Measurements from ENCODE around the gene POU2AF1. TPM values are rescaled to one million over a fixed set of nuclear protein-coding genes. Genes with fewer than 3 reads are reported as not detected.

POU2AF1 gene
- total and polyA plus RNA-seq, 2 experiments from 2014 or later = not detected

GRCh38 chr11:111417766-111418435, 38.8 kb upstream of the POU2AF1 start:
- H3K27me3 ChIP-seq (ENCODE audit: insufficient read depth) = no peaks in the 10 kb centered on the region
- H3K79me2 ChIP-seq (replicated peaks; ENCODE audit: insufficient read depth) = no peaks in the 10 kb centered on the region
- DNase-seq (ENCODE audit: low spot score) (no peak), ATAC-seq (no peak)
- no peak overlapping the region for H2AFZ ChIP-seq
- no peaks in the 10 kb centered on the region for H3F3A ChIP-seq (replicated peaks; ENCODE audit: low read depth)
- Mint-ChIP-seq H3K36me3 (ENCODE audit: low read depth) (no peaks in the 10 kb centered on the region), H3K4me3 (no peak overlapping the region), H3K27me3 (ENCODE audit: insufficient read depth, low read depth, poor library complexity) (peaks cover 3% of the 10 kb centered on the region), H3K9me3 (no peaks in the 10 kb centered on the region), H3K27ac (no peak overlapping the region), H3K4me1 (peaks cover 9% of the 10 kb centered on the region; the same call in 2 of the 3 replicates)
- no peak overlapping the region for H3K27ac ChIP-seq (ENCODE audit: low read depth)
- H3K9me2 ChIP-seq (ENCODE audit: insufficient read depth) = peaks cover 12% of the 10 kb centered on the region; the same call in 1 of the 2 replicates
- no peaks in the 10 kb centered on the region for H3K36me3 ChIP-seq (ENCODE audit: insufficient read depth)
- no peaks in the 10 kb centered on the region for H3K4me1 ChIP-seq (ENCODE audit: insufficient read depth)
- TF ChIP-seq NANOG (IDR thresholded peaks at IDR 0.05; ENCODE audit: borderline replicate concordance) (no peak), EZH2 (IDR thresholded peaks at IDR 0.05; ENCODE audit: low read depth, unreplicated experiment) (no peak), JUNB (IDR thresholded peaks at IDR 0.05; ENCODE audit: unreplicated experiment) (no peak), ZNF331 (CRISPR knock-in tag; IDR thresholded peaks at IDR 0.05; ENCODE audit: low read depth) (no peak), ETS1 (IDR thresholded peaks at IDR 0.05) (no peak), CTCF (conservative IDR thresholded peaks at IDR 0.05; ENCODE audit: low read depth in 2 of 2) (no peak), POLR2AphosphoS5 (IDR thresholded peaks at IDR 0.05; ENCODE audit: low read depth) (no peak), REST (IDR thresholded peaks at IDR 0.05; ENCODE audit: unreplicated experiment) (no peak), ZNF462 (CRISPR knock-in tag; IDR thresholded peaks at IDR 0.05) (no peak), STAT1 (IDR thresholded peaks at IDR 0.05; ENCODE audit: unreplicated experiment) (no peak), EZH2phosphoT487 (IDR thresholded peaks at IDR 0.05; ENCODE audit: unreplicated experiment) (no peak), CREB1 (CRISPR knock-in tag; IDR thresholded peaks at IDR 0.05; ENCODE audit: low read depth) (no peak), ZNF114 (CRISPR knock-in tag; IDR thresholded peaks at IDR 0.05) (no peak)
- no peaks in the 10 kb centered on the region for H4K20me1 ChIP-seq (replicated peaks; ENCODE audit: insufficient read depth)
- H3K4me3 ChIP-seq = no peak overlapping the region
- H3K4me2 ChIP-seq = no peak overlapping the region

Measured in GM23338 (cell line).